IMR-90 (cell line): ENCODE results near the gene C10orf90. TPM values are rescaled to one million over a fixed set of nuclear protein-coding genes. Genes with fewer than 3 reads are reported as not detected.

Experiments
- ATAC-seq: fragments of 200-7000 bp; cut with Tn5 transposase; 2 replicates; pipeline ENCODE4 v1.9.1; 2020; ENCODE audit warnings: low read depth, mild to moderate bottlenecking, moderate library complexity
- BruUV-seq: library from RNA; stranded (reverse); fragments of 400-500 nt; replicated peaks from 2 replicates; lab custom pipeline; 2021; lab: Mats Ljungman, UMichigan
- CTCF ChIA-PET: fragments of 300-600 bp; formaldehyde crosslinking; extraction: SDS; loops from one replicate; lab custom pipeline; 2021; ENCODE audit warnings: antibody characterized with exemption; lab: Yijun Ruan, JAX
- POLR2A ChIA-PET: fragments of 300-600 bp; sonication (Branson Sonifier 250); formaldehyde crosslinking; loops from one replicate; lab custom pipeline; 2022; ENCODE audit warnings: antibody characterized with exemption; ENCODE audit not compliant: unreplicated experiment; lab: Charles Lee
- DNase-seq: peaks from one replicate; pipeline ENCODE4 v3.0.0; 2013
- H2AFZ ChIP-seq: replicated peaks from 2 replicates; pipeline ENCODE3; 2013; ENCODE audit warnings: low read length, mild to moderate bottlenecking; ENCODE audit not compliant: poor library complexity
- H2AK5ac ChIP-seq: 2 replicates; pipeline ENCODE4 v1.6.1; 2013; ENCODE audit warnings: low read depth, low read length, inconsistent platforms
- H2AK9ac ChIP-seq: replicated peaks from 2 replicates; pipeline ENCODE3; 2013; ENCODE audit warnings: mild to moderate bottlenecking, low read depth, low read length, moderate library complexity; ENCODE audit not compliant: poor library complexity
- H2BK120ac ChIP-seq: 2 replicates; pipeline ENCODE4 v1.6.1; 2013; ENCODE audit warnings: low read depth, low read length, inconsistent platforms
- H2BK15ac ChIP-seq: 3 replicates; pipeline ENCODE4 v1.6.1; 2013; ENCODE audit warnings: low read depth, low read length, inconsistent platforms
- H2BK20ac ChIP-seq: 2 replicates; pipeline ENCODE4 v1.6.1; 2013; ENCODE audit warnings: low read depth, mild to moderate bottlenecking, inconsistent platforms, low read length, moderate library complexity
- H2BK5ac ChIP-seq: 2 replicates; pipeline ENCODE4 v1.6.1; 2013; ENCODE audit warnings: mild to moderate bottlenecking, low read depth, low read length, inconsistent platforms; ENCODE audit not compliant: poor library complexity, severe bottlenecking
- H3K14ac ChIP-seq: replicated peaks from 2 replicates; pipeline ENCODE4 v1.6.1; 2013; ENCODE audit warnings: low read depth, low read length, inconsistent platforms
- H3K18ac ChIP-seq: 2 replicates; pipeline ENCODE4 v1.6.1; 2013; ENCODE audit warnings: low read depth, low read length, control low read depth
- H3K23ac ChIP-seq: 2 replicates; pipeline ENCODE4 v1.6.1; 2013; ENCODE audit warnings: low read depth, low read length, inconsistent platforms
- H3K27ac ChIP-seq: 2 replicates; pipeline ENCODE4 v1.5.1; 2013; ENCODE audit warnings: mild to moderate bottlenecking, control low read depth, low read length; ENCODE audit not compliant: insufficient read depth
- H3K27me3 ChIP-seq: 2 replicates; pipeline ENCODE4 v1.6.1; 2013; ENCODE audit warnings: low read length; ENCODE audit not compliant: control insufficient read depth, insufficient read depth
- H3K36me3 ChIP-seq: 2 replicates; pipeline ENCODE4 v1.6.1; 2013; ENCODE audit warnings: low read length, mixed read lengths; ENCODE audit not compliant: control insufficient read depth, insufficient read depth
- H3K4ac ChIP-seq: 2 replicates; pipeline ENCODE4 v1.6.1; 2013; ENCODE audit warnings: low read depth, low read length, inconsistent platforms
- H3K4me1 ChIP-seq: 2 replicates; pipeline ENCODE4 v1.6.1; 2013; ENCODE audit warnings: low read length, mixed read lengths; ENCODE audit not compliant: control insufficient read depth, insufficient read depth
- H3K4me2 ChIP-seq: 2 replicates; pipeline ENCODE4 v1.6.1; 2013; ENCODE audit warnings: low read depth, mild to moderate bottlenecking, control low read depth, low read length, moderate library complexity
- H3K4me3 ChIP-seq: 2 replicates; pipeline ENCODE4 v1.5.1; 2013; ENCODE audit warnings: low read depth, mild to moderate bottlenecking, control low read depth, low read length, moderate library complexity; ENCODE audit not compliant: insufficient read depth
- H3K56ac ChIP-seq: 2 replicates; pipeline ENCODE4 v1.6.1; 2013; ENCODE audit warnings: low read length, inconsistent platforms; ENCODE audit not compliant: insufficient read depth; ENCODE audit errors: extremely low read depth
- H3K79me1 ChIP-seq, 2 experiments: 2 replicates each; pipeline ENCODE4 v1.6.1; 2013; ENCODE audit warnings: low read length in 2 of 2, inconsistent platforms in 1 of 2, low read depth in 1 of 2
- H3K9ac ChIP-seq: 2 replicates; pipeline ENCODE4 v1.6.1; 2013; ENCODE audit warnings: low read depth, low read length, control low read depth
- H3K9me1 ChIP-seq: 2 replicates; pipeline ENCODE4 v1.6.1; 2013; ENCODE audit warnings: low read length, inconsistent platforms; ENCODE audit not compliant: insufficient read depth
- H3K9me3 ChIP-seq: 2 replicates; pipeline ENCODE4 v1.6.1; 2013; ENCODE audit warnings: low read length; ENCODE audit not compliant: control insufficient read depth, insufficient read depth
- H4K20me1 ChIP-seq: 2 replicates; pipeline ENCODE4 v1.6.1; 2013; ENCODE audit warnings: low read length, inconsistent platforms; ENCODE audit not compliant: insufficient read depth
- H4K5ac ChIP-seq: 2 replicates; pipeline ENCODE4 v1.6.1; 2013; ENCODE audit warnings: mild to moderate bottlenecking, low read depth, low read length, control low read depth
- H4K8ac ChIP-seq, 2 experiments: 2 replicates each; pipeline ENCODE4 v1.6.1; 2013; ENCODE audit warnings: low read depth in 2 of 2, low read length in 2 of 2, control low read depth in 1 of 2, inconsistent platforms in 1 of 2
- H4K91ac ChIP-seq: 2 replicates; pipeline ENCODE4 v1.6.1; 2013; ENCODE audit warnings: low read depth, low read length, inconsistent platforms; ENCODE audit not compliant: insufficient read depth
- CEBPB ChIP-seq: IDR thresholded peaks from 2 replicates; pipeline ENCODE4 v1.6.1; 2012; ENCODE audit warnings: low read depth, low read length, improper control_type of control experiment
- CHD1 ChIP-seq: IDR thresholded peaks from 2 replicates; pipeline ENCODE4 v1.6.1; 2012; ENCODE audit warnings: low read depth, low read length, improper control_type of control experiment
- CTCF ChIP-seq: conservative IDR thresholded peaks from 2 replicates; pipeline ENCODE4 v1.5.1; 2012; ENCODE audit warnings: mild to moderate bottlenecking, low read depth, low read length, improper control_type of control experiment
- FOS ChIP-seq: fragments of 150-350 bp; IDR thresholded peaks from 2 replicates; pipeline ENCODE4 v1.6.1; 2016; ENCODE audit warnings: low read depth, low read length
- MAFK ChIP-seq: IDR thresholded peaks from 2 replicates; pipeline ENCODE4 v1.6.1; 2012; ENCODE audit warnings: low read depth, low read length, improper control_type of control experiment
- MAZ ChIP-seq: IDR thresholded peaks from 2 replicates; pipeline ENCODE4 v1.6.1; 2012; ENCODE audit warnings: low read depth, mild to moderate bottlenecking, low read length, improper control_type of control experiment, moderate library complexity, borderline replicate concordance
- MXI1 ChIP-seq: IDR thresholded peaks from 2 replicates; pipeline ENCODE4 v1.6.1; 2012; ENCODE audit warnings: low read depth, mild to moderate bottlenecking, low read length, moderate library complexity, borderline replicate concordance
- NFE2L2 ChIP-seq: fragments of 150-350 bp; IDR thresholded peaks from 2 replicates; pipeline ENCODE4 v1.6.1; 2016; ENCODE audit warnings: low read depth, mild to moderate bottlenecking, low read length
- RAD21 ChIP-seq: IDR thresholded peaks from 2 replicates; pipeline ENCODE4 v1.6.1; 2012; ENCODE audit warnings: low read length, improper control_type of control experiment
- RCOR1 ChIP-seq: IDR thresholded peaks from 2 replicates; pipeline ENCODE4 v1.6.1; 2012; ENCODE audit warnings: mild to moderate bottlenecking, low read length, improper control_type of control experiment; ENCODE audit not compliant: insufficient replicate concordance
- RFX5 ChIP-seq: IDR thresholded peaks from 2 replicates; pipeline ENCODE4 v1.8.0; 2012; ENCODE audit warnings: low read depth, mild to moderate bottlenecking, low read length, moderate library complexity
- SMC3 ChIP-seq: fragments of 150-350 bp; IDR thresholded peaks from 2 replicates; pipeline ENCODE4 v1.6.1; 2016; ENCODE audit warnings: low read depth, mild to moderate bottlenecking, antibody characterized with exemption, low read length, moderate library complexity
- WGBS, 2 experiments: methylation state at CpG; one replicate each; pipeline versions ENCODE4 v1.1.5 to v1.1.7; 2013; ENCODE audit warnings: missing lambda C conversion rate in 2 of 2; ENCODE audit not compliant: insufficient read length in 1 of 2; ENCODE audit errors: extremely low coverage in 2 of 2; 5-methylcytosine and 5-hydroxymethylcytosine counted together
- dilution Hi-C: fragments of 300-500 bp; cut with HindIII; formaldehyde crosslinking; loops from one replicate; pipeline ENCODE4 v1.14.3; 2018; ENCODE audit warnings: low sequenced_read_pairs; ENCODE audit not compliant: unreplicated experiment
- in situ Hi-C: fragments of 300-500 bp; cut with MboI; formaldehyde crosslinking; loops from 3 replicates; pipeline ENCODE4 v1.14.3; 2019; ENCODE audit warnings: low sequenced_read_pairs, inconsistent platforms, mixed read lengths
- intact Hi-C: fragments of 100-400 bp; cut with micrococcal nuclease; formaldehyde crosslinking; loops from 2 replicates; pipeline ENCODE4 v1.10.0; 2022
- polyA plus RNA-seq, 3 experiments: library from polyadenylated mRNA; depleted of rRNA; stranded (reverse); fragments of >200 nt; gene quantifications; 2 replicates each; pipeline ENCODE4 v1.2.3, GENCODE V29; 2012; ENCODE audit warnings: low replicate concordance in 1 of 3
- total RNA-seq: library from RNA; depleted of rRNA; stranded (reverse); fragments of >200 nt; gene quantifications from 2 replicates; pipeline ENCODE4 v1.2.3, GENCODE V29; 2012

Gene C10orf90
- total and polyA plus RNA-seq, 2 of the 4 experiments (the other 2 are of a cell fraction), result 0.05 to 0.18 TPM

- no peak overlapping the region for H2BK15ac ChIP-seq
- no peak overlapping the region for H3K4me2 ChIP-seq
- H3K18ac ChIP-seq, result no peak overlapping the region
- WGBS, 2 experiments, result no CpG with 5 or more reads among the region's 4 CpGs
- H2BK120ac ChIP-seq, result no peak overlapping the region
- H3K9me1 ChIP-seq, result no peaks in the 10 kb centered on the region
- TF ChIP-seq MXI1 (no peak), CHD1 (no peak), CEBPB (no peak), CTCF (no peak), RAD21 (no peak), MAZ (no peak), RCOR1 (no peak), MAFK (no peak), SMC3 (no peak), RFX5 (no peak), NFE2L2 (no peak), FOS (no peak)
- H3K9ac ChIP-seq, result no peak overlapping the region
- no peak overlapping the region for H2AFZ ChIP-seq
- H3K9me3 ChIP-seq, result no peaks in the 10 kb centered on the region
- H3K27ac ChIP-seq, result no peak overlapping the region
- H2AK9ac ChIP-seq, result no peak overlapping the region
- ATAC-seq, result no peak
- no peak overlapping the region for H3K4ac ChIP-seq
- intact Hi-C loops, result no loop called here
- no peak overlapping the region for H2BK20ac ChIP-seq
- no TSS peak for BruUV-seq
- H4K91ac ChIP-seq, result no peak overlapping the region
- no peak overlapping the region for H3K14ac ChIP-seq
- no peaks in the 10 kb centered on the region for H3K27me3 ChIP-seq
- H4K8ac ChIP-seq, result no peak overlapping the region
- no peaks in the 10 kb centered on the region for H4K20me1 ChIP-seq
- CTCF ChIA-PET, result no interaction called here
- no peak overlapping the region for H2AK5ac ChIP-seq
- dilution Hi-C loops, result no loop called here
- no peak overlapping the region for H3K56ac ChIP-seq
- no peaks in the 10 kb centered on the region for H3K36me3 ChIP-seq
- no peak for DNase-seq
- H4K5ac ChIP-seq, result no peak overlapping the region
- no peak overlapping the region for H2BK5ac ChIP-seq
- no peaks in the 10 kb centered on the region for H3K4me1 ChIP-seq
- no peak overlapping the region for H3K23ac ChIP-seq
- no peaks in the 10 kb centered on the region for H3K79me1 ChIP-seq
- no peak overlapping the region for H3K4me3 ChIP-seq
- POLR2A ChIA-PET, result no interaction called here
- in situ Hi-C loops, result no loop called here
Observed at GRCh38 chr10:126661841-126662515, 8.5 kb downstream of the C10orf90 start.
